Measurements from ENCODE around the gene ABLIM3.

- no peak for TF ChIP-seq NRF1 (IDR thresholded peaks at IDR 0.05; ENCODE audit: low read depth, low read length)
- TF ChIP-seq, protein P1, sequence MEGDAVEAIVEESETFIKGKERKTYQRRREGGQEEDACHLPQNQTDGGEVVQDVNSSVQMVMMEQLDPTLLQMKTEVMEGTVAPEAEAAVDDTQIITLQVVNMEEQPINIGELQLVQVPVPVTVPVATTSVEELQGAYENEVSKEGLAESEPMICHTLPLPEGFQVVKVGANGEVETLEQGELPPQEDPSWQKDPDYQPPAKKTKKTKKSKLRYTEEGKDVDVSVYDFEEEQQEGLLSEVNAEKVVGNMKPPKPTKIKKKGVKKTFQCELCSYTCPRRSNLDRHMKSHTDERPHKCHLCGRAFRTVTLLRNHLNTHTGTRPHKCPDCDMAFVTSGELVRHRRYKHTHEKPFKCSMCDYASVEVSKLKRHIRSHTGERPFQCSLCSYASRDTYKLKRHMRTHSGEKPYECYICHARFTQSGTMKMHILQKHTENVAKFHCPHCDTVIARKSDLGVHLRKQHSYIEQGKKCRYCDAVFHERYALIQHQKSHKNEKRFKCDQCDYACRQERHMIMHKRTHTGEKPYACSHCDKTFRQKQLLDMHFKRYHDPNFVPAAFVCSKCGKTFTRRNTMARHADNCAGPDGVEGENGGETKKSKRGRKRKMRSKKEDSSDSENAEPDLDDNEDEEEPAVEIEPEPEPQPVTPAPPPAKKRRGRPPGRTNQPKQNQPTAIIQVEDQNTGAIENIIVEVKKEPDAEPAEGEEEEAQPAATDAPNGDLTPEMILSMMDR (IDR thresholded peaks at IDR 0.05): no peak
- no peak for TF ChIP-seq TAF1 (IDR thresholded peaks at IDR 0.05; ENCODE audit: borderline replicate concordance, low read depth, low read length)
- no peak for TF ChIP-seq RFX5 (IDR thresholded peaks at IDR 0.05; ENCODE audit: low read length)
- TF ChIP-seq EZH2phosphoT487 (IDR thresholded peaks at IDR 0.05; ENCODE audit: borderline replicate concordance, low read depth): no peak
- 0 out of 2 replicates have a peak, but pooled peaks have one; percentile 8 for TF ChIP-seq YY1 (IDR thresholded peaks at IDR 0.05; ENCODE audit: low read depth)
- no peak for TF ChIP-seq POLR2AphosphoS5 (IDR thresholded peaks at IDR 0.05; ENCODE audit: low read depth, low read length)
- TF ChIP-seq SMC3 (IDR thresholded peaks at IDR 0.05; ENCODE audit: low read depth, low read length): no peak
- TF ChIP-seq MEF2A (IDR thresholded peaks at IDR 0.05; ENCODE audit: borderline replicate concordance, low read depth): peak; percentile 85
- TF ChIP-seq JUND (IDR thresholded peaks at IDR 0.05): peak; percentile 81
- 0 out of 4 replicates have a peak, but pooled peaks of 1 of the 2 experiments have one; percentile 51 for TF ChIP-seq EP300 (IDR thresholded peaks at IDR 0.05; ENCODE audit: borderline replicate concordance in 1 of 2, low read depth in 1 of 2, low read length in 1 of 2)
- TF ChIP-seq CHD2 (IDR thresholded peaks at IDR 0.05; ENCODE audit: low read length, partially characterized antibody): no peak
Measured at GRCh38 chr5:149227168-149227826, 86.0 kb downstream of the ABLIM3 start.
